ENCODE results near the gene FOXP2. TPM values are rescaled to one million over a fixed set of nuclear protein-coding genes. Genes with fewer than 3 reads are reported as not detected.

The FOXP2 gene
- total RNA-seq, 1 donor from 2014 or later: 10.1 TPM

DNA sequence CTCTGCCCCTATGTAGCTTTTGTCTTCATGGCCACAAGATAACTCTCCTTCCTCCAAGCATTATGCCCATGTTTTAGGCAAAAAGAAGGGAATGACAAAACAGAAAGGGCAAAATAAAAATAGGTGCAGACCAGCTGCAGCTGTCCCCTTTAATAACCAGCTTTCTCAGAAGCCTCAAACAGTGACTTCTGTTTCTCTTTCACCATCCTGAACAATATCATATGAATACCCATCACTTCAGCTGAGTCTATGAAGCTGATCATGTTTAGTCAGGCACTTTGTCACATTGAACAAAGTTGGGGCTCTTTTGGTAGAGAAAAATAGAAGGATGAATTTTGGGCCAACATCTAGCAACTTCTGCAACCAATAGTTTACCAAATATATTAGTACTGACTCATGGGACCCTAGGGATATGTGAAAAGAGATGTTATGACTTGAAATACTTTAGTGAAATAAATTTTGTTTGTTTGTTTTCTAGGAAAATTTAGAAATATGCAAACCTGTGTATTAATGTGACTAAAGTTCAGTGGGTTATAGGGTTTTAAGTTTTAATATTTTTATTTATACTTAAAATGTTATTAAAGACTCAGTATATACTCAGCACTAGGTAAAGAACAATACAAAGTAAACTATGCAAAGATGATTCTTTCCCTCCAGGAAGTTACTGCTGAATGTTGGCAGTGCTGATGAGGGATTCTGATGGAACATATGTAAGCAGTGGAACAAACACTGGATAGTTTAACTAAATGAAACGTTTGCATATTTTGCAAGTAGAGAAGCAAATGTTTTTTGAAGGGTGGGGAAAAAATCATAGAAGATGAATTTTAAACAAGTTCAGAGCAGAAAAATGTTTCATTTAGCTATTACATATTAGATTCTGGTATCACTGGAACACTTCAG is 133.7 kb downstream of the FOXP2 start:
- intact Hi-C loops (cut with DNase I): no loop called here
- H3K4me1 ChIP-seq: no peaks in the 10 kb centered on the region
- ATAC-seq (no peak), DNase-seq (no peak)
- H3K4me3 ChIP-seq: no peak overlapping the region
- H3K27ac ChIP-seq: no peak overlapping the region
- H3K27me3 ChIP-seq (ENCODE audit: low read depth): no peaks in the 10 kb centered on the region
- H3K36me3 ChIP-seq: no peaks in the 10 kb centered on the region
- TF ChIP-seq, protein P1, sequence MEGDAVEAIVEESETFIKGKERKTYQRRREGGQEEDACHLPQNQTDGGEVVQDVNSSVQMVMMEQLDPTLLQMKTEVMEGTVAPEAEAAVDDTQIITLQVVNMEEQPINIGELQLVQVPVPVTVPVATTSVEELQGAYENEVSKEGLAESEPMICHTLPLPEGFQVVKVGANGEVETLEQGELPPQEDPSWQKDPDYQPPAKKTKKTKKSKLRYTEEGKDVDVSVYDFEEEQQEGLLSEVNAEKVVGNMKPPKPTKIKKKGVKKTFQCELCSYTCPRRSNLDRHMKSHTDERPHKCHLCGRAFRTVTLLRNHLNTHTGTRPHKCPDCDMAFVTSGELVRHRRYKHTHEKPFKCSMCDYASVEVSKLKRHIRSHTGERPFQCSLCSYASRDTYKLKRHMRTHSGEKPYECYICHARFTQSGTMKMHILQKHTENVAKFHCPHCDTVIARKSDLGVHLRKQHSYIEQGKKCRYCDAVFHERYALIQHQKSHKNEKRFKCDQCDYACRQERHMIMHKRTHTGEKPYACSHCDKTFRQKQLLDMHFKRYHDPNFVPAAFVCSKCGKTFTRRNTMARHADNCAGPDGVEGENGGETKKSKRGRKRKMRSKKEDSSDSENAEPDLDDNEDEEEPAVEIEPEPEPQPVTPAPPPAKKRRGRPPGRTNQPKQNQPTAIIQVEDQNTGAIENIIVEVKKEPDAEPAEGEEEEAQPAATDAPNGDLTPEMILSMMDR (IDR thresholded peaks at IDR 0.05): no peak
- H3K9me3 ChIP-seq: no peaks in the 10 kb centered on the region

GRCh38 chr7:114554781-114555537 is 140.3 kb downstream of the FOXP2 start:
- intact Hi-C loops (cut with DNase I): no loop called here
- no peak overlapping the region for H3K27ac ChIP-seq
- no peaks in the 10 kb centered on the region for H3K27me3 ChIP-seq (ENCODE audit: low read depth)
- H3K4me1 ChIP-seq: no peaks in the 10 kb centered on the region
- no peaks in the 10 kb centered on the region for H3K36me3 ChIP-seq
- ATAC-seq: no peak
- H3K4me3 ChIP-seq: no peak overlapping the region
- no peak for DNase-seq
- TF ChIP-seq, protein P1 (IDR thresholded peaks at IDR 0.05): no peak
- no peaks in the 10 kb centered on the region for H3K9me3 ChIP-seq

- ATAC-seq (no peak), DNase-seq (no peak)
- H3K4me3 ChIP-seq: no peak overlapping the region
- no peaks in the 10 kb centered on the region for H3K36me3 ChIP-seq
- no peak overlapping the region for H3K27ac ChIP-seq
- no peaks in the 10 kb centered on the region for H3K27me3 ChIP-seq (ENCODE audit: low read depth)
- H3K4me1 ChIP-seq: no peaks in the 10 kb centered on the region
- intact Hi-C loops (cut with DNase I): no loop called here
- TF ChIP-seq, protein P1 (IDR thresholded peaks at IDR 0.05): no peak
- H3K9me3 ChIP-seq: no peaks in the 10 kb centered on the region
Measured at GRCh38 chr7:114567416-114567815, 152.8 kb downstream of the FOXP2 start.

DNA sequence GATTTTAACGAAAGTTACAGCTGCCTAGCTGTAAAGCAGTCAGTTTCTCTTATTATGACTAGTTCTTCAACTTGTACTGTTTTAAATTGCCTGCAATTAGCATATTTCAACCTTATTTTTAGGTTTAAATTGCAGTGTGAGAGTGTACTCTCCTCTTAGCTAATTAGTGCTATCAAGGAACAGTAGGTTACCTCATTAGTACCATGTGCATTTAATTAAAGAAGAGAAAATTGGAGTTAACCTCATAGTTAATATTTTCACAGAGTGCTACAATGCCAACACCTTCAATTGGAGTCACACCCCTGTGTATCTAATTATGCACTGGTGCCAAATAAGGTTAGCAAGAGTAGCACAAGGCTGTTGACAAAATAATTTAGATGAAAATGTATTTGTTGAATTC is 154.6 kb downstream of the FOXP2 start:
- Histone ChIP-seq H3K27me3 (ENCODE audit: low read depth) (no peaks in the 10 kb centered on the region), H3K27ac (no peak overlapping the region), H3K4me1 (no peaks in the 10 kb centered on the region), H3K9me3 (no peaks in the 10 kb centered on the region), H3K36me3 (no peaks in the 10 kb centered on the region), H3K4me3 (no peak overlapping the region)
- DNase-seq (no peak), ATAC-seq (no peak)
- intact Hi-C loops (cut with DNase I): no loop called here
- TF ChIP-seq, protein P1 (IDR thresholded peaks at IDR 0.05): no peak

GRCh38 chr7:114574384-114574783 is 159.8 kb downstream of the FOXP2 start:
- DNase-seq (no peak), ATAC-seq (no peak)
- intact Hi-C loops (cut with DNase I): no loop called here
- Histone ChIP-seq H3K27ac (no peak overlapping the region), H3K4me1 (no peaks in the 10 kb centered on the region), H3K9me3 (no peaks in the 10 kb centered on the region), H3K36me3 (no peaks in the 10 kb centered on the region), H3K27me3 (ENCODE audit: low read depth) (no peaks in the 10 kb centered on the region), H3K4me3 (no peak overlapping the region)
- TF ChIP-seq, protein P1 (IDR thresholded peaks at IDR 0.05): no peak

Measured in lower lobe of right lung (tissue), 2 donors.